Mammary epithelial cell (primary cell): ENCODE data around the gene PDCD5.

Experiments used
- EZH2 ChIP-seq: IDR thresholded peaks from 2 replicates; pipeline ENCODE4 v1.6.1; 2012; ENCODE audit warnings: low read length, inconsistent platforms, borderline replicate concordance
- TF ChIP-seq, protein P1 (sequence below), 2 donors: IDR thresholded peaks in 1 of 2; conservative IDR thresholded peaks in 1 of 2; 2 replicates each; pipeline ENCODE4 v1.5.1; 2011 to 2012; ENCODE audit warnings: inconsistent platforms in 2 of 2, low read length in 2 of 2, mild to moderate bottlenecking in 2 of 2, control low read depth in 1 of 2, low read depth in 1 of 2; ENCODE audit not compliant: insufficient read depth in 1 of 2; ENCODE audit errors: extremely low read depth in 1 of 2

DNA sequence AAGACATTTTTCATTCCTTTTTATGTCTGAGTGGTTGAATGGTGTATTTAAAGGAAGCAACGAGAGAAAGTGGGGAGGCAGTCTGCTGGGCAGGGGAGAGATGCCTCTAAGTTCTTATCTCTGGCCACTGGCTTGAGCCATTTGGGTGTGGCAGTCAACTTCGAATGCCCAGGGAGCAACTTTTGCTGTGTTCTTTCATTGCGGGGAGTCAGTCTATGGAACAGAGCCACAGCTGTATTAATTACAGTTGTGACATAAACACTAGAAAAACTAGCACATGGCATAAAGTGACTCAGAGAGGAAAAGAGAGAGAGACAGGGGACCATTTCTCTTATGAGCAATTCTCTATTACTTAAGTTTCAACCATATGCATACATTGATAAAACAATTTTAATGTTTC, 40.4 kb upstream of the PDCD5 start:
- TF ChIP-seq, protein P1, sequence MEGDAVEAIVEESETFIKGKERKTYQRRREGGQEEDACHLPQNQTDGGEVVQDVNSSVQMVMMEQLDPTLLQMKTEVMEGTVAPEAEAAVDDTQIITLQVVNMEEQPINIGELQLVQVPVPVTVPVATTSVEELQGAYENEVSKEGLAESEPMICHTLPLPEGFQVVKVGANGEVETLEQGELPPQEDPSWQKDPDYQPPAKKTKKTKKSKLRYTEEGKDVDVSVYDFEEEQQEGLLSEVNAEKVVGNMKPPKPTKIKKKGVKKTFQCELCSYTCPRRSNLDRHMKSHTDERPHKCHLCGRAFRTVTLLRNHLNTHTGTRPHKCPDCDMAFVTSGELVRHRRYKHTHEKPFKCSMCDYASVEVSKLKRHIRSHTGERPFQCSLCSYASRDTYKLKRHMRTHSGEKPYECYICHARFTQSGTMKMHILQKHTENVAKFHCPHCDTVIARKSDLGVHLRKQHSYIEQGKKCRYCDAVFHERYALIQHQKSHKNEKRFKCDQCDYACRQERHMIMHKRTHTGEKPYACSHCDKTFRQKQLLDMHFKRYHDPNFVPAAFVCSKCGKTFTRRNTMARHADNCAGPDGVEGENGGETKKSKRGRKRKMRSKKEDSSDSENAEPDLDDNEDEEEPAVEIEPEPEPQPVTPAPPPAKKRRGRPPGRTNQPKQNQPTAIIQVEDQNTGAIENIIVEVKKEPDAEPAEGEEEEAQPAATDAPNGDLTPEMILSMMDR (conservative IDR thresholded peaks at IDR 0.05 in 1 of 2, IDR thresholded peaks at IDR 0.05 in 1 of 2; ENCODE audit: extremely low read depth in 1 of 2, insufficient read depth in 1 of 2, low read depth in 1 of 2, low read length in 2 of 2): no peak
- TF ChIP-seq EZH2: no peak
